GM12875 (cell line): ENCODE measurements around the gene FBXO30.
A peak's percentile ranks its signal among the peaks of the same experiment; 100 is the strongest.

Source experiments
- H3K4me3 ChIP-seq: one replicate; pipeline ENCODE4 v1.5.1; 2011; ENCODE audit warnings: low read depth, low read length, control low read depth
- CTCF ChIP-seq: IDR thresholded peaks from 2 replicates; pipeline ENCODE4 v1.5.1; 2011; ENCODE audit warnings: low read depth, mild to moderate bottlenecking, control low read depth, inconsistent platforms, low read length, moderate library complexity, borderline replicate concordance; ENCODE audit not compliant: insufficient read depth

Gene FBXO30

GRCh38 chr6:145814501-145815308 is at the start of gene FBXO30:
Gene FBXO30, minus strand, starts transcription at chr6:145814795. Its CDS starts 8,390 bp downstream, at chr6:145806405.
- H3K4me3 ChIP-seq, result peak within 1 kb of the TSS; percentile 67
- 0 out of 2 replicates have a peak, but pooled peaks have one; percentile 1 for TF ChIP-seq CTCF

GRCh38 chr6:145863988-145864616 is 49.5 kb upstream of the FBXO30 start:
- TF ChIP-seq CTCF, result no peak
- H3K4me3 ChIP-seq, result no peak overlapping the region

GRCh38 chr6:145863366-145863765 is 48.8 kb upstream of the FBXO30 start:
- no peak overlapping the region for H3K4me3 ChIP-seq
- no peak for TF ChIP-seq CTCF

GRCh38 chr6:145860562-145860961 is 46.0 kb upstream of the FBXO30 start:
- no peak for TF ChIP-seq CTCF
- no peak overlapping the region for H3K4me3 ChIP-seq

GRCh38 chr6:145850671-145851070 is 36.1 kb upstream of the FBXO30 start:
- H3K4me3 ChIP-seq, result no peak overlapping the region
- no peak for TF ChIP-seq CTCF

GRCh38 chr6:145848541-145848940 is 33.9 kb upstream of the FBXO30 start:
- TF ChIP-seq CTCF, result no peak

GRCh38 chr6:145845557-145845956 is 31.0 kb upstream of the FBXO30 start:
- no peak for TF ChIP-seq CTCF

More at GRCh38 chr6:145848541-145848940, 33.9 kb upstream of the FBXO30 start:
- no peak overlapping the region for H3K4me3 ChIP-seq

More at GRCh38 chr6:145845557-145845956, 31.0 kb upstream of the FBXO30 start:
- no peak overlapping the region for H3K4me3 ChIP-seq
